ENCODE results near the gene PXYLP1. TPM values are rescaled to one million over a fixed set of nuclear protein-coding genes. Genes with fewer than 3 reads are reported as not detected.
A peak's percentile ranks its signal among the peaks of the same experiment; 100 is the strongest.

Gene PXYLP1
- total RNA-seq, 2 donors from 2014 or later = 12.0 to 15.3 TPM

DNA sequence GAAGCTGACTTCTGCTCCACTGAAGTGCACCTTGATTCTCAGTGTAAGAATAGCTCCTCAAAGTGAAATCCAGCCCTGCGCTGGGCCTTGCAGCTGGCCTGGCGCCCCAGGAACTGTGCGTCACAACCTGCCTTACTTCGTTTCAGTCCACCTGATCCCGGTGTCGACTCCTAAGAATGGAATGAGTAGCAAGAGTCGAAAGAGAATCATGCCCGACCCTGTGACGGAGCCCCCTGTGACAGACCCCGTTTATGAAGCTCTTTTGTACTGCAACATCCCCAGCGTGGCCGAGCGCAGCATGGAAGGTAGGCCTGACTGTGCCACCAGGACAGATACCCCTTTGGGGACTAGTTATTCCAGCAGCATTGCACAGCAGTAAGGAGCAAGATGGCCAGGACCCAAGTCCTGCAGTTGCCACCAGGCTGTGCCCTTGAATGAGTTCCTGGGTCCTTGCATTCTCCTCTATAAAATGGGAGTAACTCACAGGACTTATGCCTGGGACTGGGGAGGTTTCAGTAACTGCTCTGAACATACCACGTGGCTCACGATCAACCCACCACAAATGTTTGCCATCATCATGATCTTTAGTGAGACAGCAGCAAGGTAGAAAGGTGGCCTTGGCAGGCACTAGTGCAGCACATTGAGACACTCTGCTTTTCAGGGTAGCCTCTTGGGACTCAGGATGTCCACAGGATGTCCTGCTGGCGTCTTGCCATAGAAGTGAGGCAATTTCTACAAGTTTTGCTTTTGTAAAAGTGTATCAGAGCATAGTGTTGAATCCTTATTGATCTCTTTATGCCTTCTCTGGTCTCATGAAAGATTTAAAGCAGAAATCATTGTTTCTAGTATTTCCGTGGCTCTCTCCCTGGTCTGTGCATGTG lies 46.8 kb downstream of the PXYLP1 start:
- no peak for DNase-seq (ENCODE audit: low spot score)
- intact Hi-C loops (cut with DNase I) = no loop called here
- 90% methylated on average over 17 of the region's 17 CpGs for WGBS
- Histone ChIP-seq H3K36me3 (no peaks in the 10 kb centered on the region), H3K4me3 (no peak overlapping the region), H3K27ac (peak overlapping the region in 1 of 2 donors; percentile 7), H3K9me3 (no peaks in the 10 kb centered on the region), H3K27me3 (replicated peaks; ENCODE audit: insufficient read depth) (no peaks in the 10 kb centered on the region), H3K4me1 (replicated peaks) (no peaks in the 10 kb centered on the region)
- no peak for TF ChIP-seq POLR2A (IDR thresholded peaks at IDR 0.05)

DNA sequence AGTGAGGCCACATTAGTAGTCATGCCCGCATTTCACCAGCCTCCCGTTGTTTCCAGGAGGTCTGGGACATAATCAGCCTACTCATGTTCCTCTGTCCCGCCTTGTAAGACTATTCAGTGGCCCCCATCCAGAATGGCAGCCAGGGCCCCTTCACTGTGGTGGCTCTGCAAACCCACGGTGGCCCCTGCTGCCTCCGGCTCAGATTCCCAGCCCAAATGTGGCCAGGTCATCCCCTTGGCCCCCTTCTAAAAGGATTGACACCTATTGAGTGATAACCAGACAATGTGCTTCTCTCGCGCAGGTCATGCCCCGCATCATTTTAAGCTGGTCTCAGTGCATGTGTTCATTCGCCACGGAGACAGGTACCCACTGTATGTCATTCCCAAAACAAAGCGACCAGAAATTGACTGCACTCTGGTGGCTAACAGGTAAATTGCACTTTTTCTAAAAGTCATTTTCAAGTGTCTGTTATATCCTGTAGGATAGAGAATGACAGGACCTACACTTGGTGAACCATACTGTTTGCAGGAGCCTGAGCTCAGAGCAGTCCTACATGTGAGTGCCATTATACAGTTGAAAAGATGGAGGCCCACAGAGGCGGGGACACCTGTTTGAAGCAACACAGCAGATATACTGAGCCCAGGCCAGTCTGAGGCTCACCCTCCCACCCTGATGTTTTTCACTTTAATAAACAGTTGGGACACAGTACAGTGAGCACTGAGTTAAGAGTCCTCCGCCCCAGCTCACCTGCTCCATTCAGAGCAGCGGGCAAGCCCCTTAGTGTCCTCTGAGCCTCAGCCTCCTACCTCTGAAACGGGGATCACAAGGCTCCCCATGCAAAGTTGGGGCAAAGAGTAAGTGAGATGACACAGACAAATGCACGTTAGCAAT lies 47.7 kb downstream of the PXYLP1 start:
- Histone ChIP-seq H3K9me3 (no peaks in the 10 kb centered on the region), H3K27me3 (replicated peaks; ENCODE audit: insufficient read depth) (no peaks in the 10 kb centered on the region), H3K27ac (peak overlapping the region; percentile 4 to 7), H3K36me3 (no peaks in the 10 kb centered on the region), H3K4me3 (no peak overlapping the region), H3K4me1 (replicated peaks) (no peaks in the 10 kb centered on the region)
- TF ChIP-seq POLR2A (IDR thresholded peaks at IDR 0.05) = no peak
- TF ChIP-seq POLR2AphosphoS5 (IDR thresholded peaks at IDR 0.05) = peak; percentile 13
- TF ChIP-seq, protein P1, sequence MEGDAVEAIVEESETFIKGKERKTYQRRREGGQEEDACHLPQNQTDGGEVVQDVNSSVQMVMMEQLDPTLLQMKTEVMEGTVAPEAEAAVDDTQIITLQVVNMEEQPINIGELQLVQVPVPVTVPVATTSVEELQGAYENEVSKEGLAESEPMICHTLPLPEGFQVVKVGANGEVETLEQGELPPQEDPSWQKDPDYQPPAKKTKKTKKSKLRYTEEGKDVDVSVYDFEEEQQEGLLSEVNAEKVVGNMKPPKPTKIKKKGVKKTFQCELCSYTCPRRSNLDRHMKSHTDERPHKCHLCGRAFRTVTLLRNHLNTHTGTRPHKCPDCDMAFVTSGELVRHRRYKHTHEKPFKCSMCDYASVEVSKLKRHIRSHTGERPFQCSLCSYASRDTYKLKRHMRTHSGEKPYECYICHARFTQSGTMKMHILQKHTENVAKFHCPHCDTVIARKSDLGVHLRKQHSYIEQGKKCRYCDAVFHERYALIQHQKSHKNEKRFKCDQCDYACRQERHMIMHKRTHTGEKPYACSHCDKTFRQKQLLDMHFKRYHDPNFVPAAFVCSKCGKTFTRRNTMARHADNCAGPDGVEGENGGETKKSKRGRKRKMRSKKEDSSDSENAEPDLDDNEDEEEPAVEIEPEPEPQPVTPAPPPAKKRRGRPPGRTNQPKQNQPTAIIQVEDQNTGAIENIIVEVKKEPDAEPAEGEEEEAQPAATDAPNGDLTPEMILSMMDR (IDR thresholded peaks at IDR 0.05) = peak in 3 of 4 experiments; percentile 62 to 71 (median 65)
- intact Hi-C loops (cut with DNase I) = no loop called here
- DNase-seq (ENCODE audit: low spot score) = no peak
- 50% methylated on average over 16 of the region's 16 CpGs for WGBS

DNA sequence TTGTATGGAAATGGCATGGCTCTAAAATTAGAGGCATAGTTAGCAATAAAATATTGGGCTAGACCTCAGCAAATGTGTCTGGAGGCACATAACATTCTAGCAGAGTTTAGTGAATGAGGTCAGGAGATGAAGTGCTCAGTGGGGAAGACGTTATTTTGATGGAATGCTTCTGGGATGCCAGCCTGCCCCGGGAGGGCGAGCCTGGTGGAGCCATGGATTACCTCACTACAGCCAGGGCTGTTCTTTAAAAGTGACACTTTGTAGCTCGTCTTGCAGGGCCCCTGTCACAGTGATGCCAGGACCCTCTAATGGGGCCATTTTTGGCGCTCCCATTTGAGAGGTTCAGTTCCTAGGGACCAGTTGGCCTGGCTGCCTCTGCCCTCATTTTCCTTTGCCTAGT lies 48.5 kb downstream of the PXYLP1 start:
- TF ChIP-seq POLR2AphosphoS5 (IDR thresholded peaks at IDR 0.05) = no peak
- TF ChIP-seq, protein P1 (IDR thresholded peaks at IDR 0.05) = no peak
- TF ChIP-seq POLR2A (IDR thresholded peaks at IDR 0.05) = no peak
- H3K4me3 ChIP-seq = no peak overlapping the region
- no peak for DNase-seq (ENCODE audit: low spot score)
- no peaks in the 10 kb centered on the region for H3K27me3 ChIP-seq (replicated peaks; ENCODE audit: insufficient read depth)
- 69% methylated on average over 5 of the region's 5 CpGs for WGBS
- H3K4me1 ChIP-seq (replicated peaks) = no peaks in the 10 kb centered on the region
- H3K9me3 ChIP-seq = no peaks in the 10 kb centered on the region
- H3K36me3 ChIP-seq = no peaks in the 10 kb centered on the region
- intact Hi-C loops (cut with DNase I) = no loop called here
- peak overlapping the region in 1 of 2 donors; percentile 4 for H3K27ac ChIP-seq

DNA sequence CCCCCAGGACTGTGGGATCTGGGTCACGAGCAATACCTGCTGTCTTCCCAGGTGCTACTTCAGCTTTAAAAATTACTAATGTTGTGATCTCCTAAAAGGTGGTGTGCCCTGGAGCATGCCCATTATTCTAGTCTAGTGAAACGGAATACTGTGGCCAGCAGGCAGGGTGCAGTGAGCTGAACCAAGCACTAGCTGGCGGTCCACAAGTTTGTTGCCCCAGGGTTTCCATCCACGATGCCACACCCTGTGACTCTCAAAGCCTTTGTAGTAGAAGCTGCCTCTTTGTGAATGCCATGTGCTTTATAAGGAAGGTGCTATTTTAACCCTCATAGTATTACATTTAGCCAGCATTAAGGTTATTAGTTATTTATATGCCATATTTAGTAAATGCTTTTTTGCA lies 49.1 kb downstream of the PXYLP1 start:
- intact Hi-C loops (cut with DNase I) = no loop called here

DNA sequence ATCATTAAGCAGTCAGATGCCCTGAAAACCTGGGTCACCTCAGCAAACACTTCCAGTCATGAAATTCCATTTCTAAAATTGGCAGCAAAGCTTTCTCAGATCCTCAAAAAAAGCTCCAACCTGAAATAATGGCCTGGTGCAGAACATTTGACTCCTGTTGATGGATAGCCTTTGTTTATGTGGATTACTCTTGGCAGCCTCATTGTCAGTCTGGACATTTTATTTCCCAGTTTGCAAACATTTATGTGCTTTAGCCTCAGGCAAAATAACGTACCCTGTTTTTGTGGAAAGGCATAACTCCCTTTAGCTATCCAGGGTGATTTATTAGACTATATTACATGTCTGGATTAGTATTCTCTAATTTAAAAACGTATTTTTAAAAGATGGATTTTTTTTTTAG lies 53.9 kb downstream of the PXYLP1 start:
- Histone ChIP-seq H3K9me3 (no peaks in the 10 kb centered on the region), H3K4me1 (replicated peaks) (no peaks in the 10 kb centered on the region), H3K27ac (no peak overlapping the region), H3K27me3 (replicated peaks; ENCODE audit: insufficient read depth) (no peaks in the 10 kb centered on the region), H3K4me3 (no peak overlapping the region), H3K36me3 (no peaks in the 10 kb centered on the region)
- 35% methylated on average over 2 of the region's 2 CpGs for WGBS
- intact Hi-C loops (cut with DNase I) = no loop called here
- TF ChIP-seq POLR2A (IDR thresholded peaks at IDR 0.05) = no peak
- no peak for TF ChIP-seq POLR2AphosphoS5 (IDR thresholded peaks at IDR 0.05)
- TF ChIP-seq, protein P1 (IDR thresholded peaks at IDR 0.05) = no peak
- DNase-seq (ENCODE audit: low spot score) = no peak

More for the DNA sequence above, 49.1 kb downstream of the PXYLP1 start:
- 83% methylated on average over 4 of the region's 4 CpGs for WGBS
- no peak for DNase-seq (ENCODE audit: low spot score)
- Histone ChIP-seq H3K9me3 (no peaks in the 10 kb centered on the region), H3K27ac (no peak overlapping the region), H3K4me1 (replicated peaks) (no peaks in the 10 kb centered on the region), H3K36me3 (no peaks in the 10 kb centered on the region), H3K27me3 (replicated peaks; ENCODE audit: insufficient read depth) (no peaks in the 10 kb centered on the region), H3K4me3 (no peak overlapping the region)
- TF ChIP-seq, protein P1 (IDR thresholded peaks at IDR 0.05) = no peak
- no peak for TF ChIP-seq POLR2A (IDR thresholded peaks at IDR 0.05)
- TF ChIP-seq POLR2AphosphoS5 (IDR thresholded peaks at IDR 0.05) = no peak

Measured in prostate gland (tissue), 2 donors.